ENCODE data around the gene DNAJC9.

DNAJC9 gene

GRCh38 chr10:73246646-73247508, at the start of gene DNAJC9:
Gene DNAJC9 (minus strand): TSS chr10:73247255. CDS start chr10:73247189, 66 bp downstream.
- H3K4me3 ChIP-seq (ENCODE audit: low read length), result peak within 1 kb of the TSS; percentile 88
- TF ChIP-seq CTCF (IDR thresholded peaks at IDR 0.05; ENCODE audit: low read length) (no peak), EZH2 (optimal IDR thresholded peaks at IDR 0.05; ENCODE audit: low read depth, low read length) (no peak), EZH2phosphoT487 (IDR thresholded peaks at IDR 0.05; ENCODE audit: low read length) (no peak)
- no peaks in the 10 kb centered on the region for H3K9me3 ChIP-seq (replicated peaks; ENCODE audit: insufficient read depth, low read length)
- peak within 1 kb of the TSS; percentile 95 for H3K9ac ChIP-seq (ENCODE audit: low read length)
- peaks cover 18% of the 10 kb centered on the region for H3K36me3 ChIP-seq (replicated peaks; ENCODE audit: insufficient read depth, low read length)
- H3K4me1 ChIP-seq (ENCODE audit: low read length), result peaks cover 28% of the 10 kb centered on the region
- H3K4me2 ChIP-seq (ENCODE audit: low read depth, low read length), result peak within 1 kb of the TSS; percentile 83
- H3K79me2 ChIP-seq (ENCODE audit: low read length), result peaks cover 73% of the 10 kb centered on the region
- H3K9me2 ChIP-seq (replicated peaks; ENCODE audit: insufficient read depth, low read length), result no peaks in the 10 kb centered on the region
- peak within 1 kb of the TSS; percentile 94 for H3K27ac ChIP-seq (ENCODE audit: low read length)
- peak within 1 kb of the TSS; percentile 53 for H2AFZ ChIP-seq (ENCODE audit: low read length)
- DNase-seq, result peak; percentile 95
- peaks cover 35% of the 10 kb centered on the region for H3F3A ChIP-seq (ENCODE audit: insufficient read depth, low read length)
- H4K20me1 ChIP-seq (ENCODE audit: insufficient read depth, low read length), result 0 out of 2 replicates have a peak, but pooled peaks cover 9% of the 10 kb centered on the region
- H3K27me3 ChIP-seq (replicated peaks; ENCODE audit: insufficient read depth, low read length), result no peaks in the 10 kb centered on the region

- Histone ChIP-seq H3K36me3 (replicated peaks; ENCODE audit: insufficient read depth, low read length) (no peaks in the 10 kb centered on the region), H3K4me3 (ENCODE audit: low read length) (no peak overlapping the region), H3F3A (ENCODE audit: insufficient read depth, low read length) (no peaks in the 10 kb centered on the region), H3K27ac (ENCODE audit: low read length) (no peak overlapping the region), H3K9ac (ENCODE audit: low read length) (no peak overlapping the region), H3K9me3 (replicated peaks; ENCODE audit: insufficient read depth, low read length) (no peaks in the 10 kb centered on the region), H3K9me2 (replicated peaks; ENCODE audit: insufficient read depth, low read length) (no peaks in the 10 kb centered on the region), H2AFZ (ENCODE audit: low read length) (no peak overlapping the region), H4K20me1 (ENCODE audit: insufficient read depth, low read length) (no peaks in the 10 kb centered on the region), H3K4me2 (ENCODE audit: low read depth, low read length) (no peak overlapping the region), H3K27me3 (replicated peaks; ENCODE audit: insufficient read depth, low read length) (no peaks in the 10 kb centered on the region), H3K79me2 (ENCODE audit: low read length) (no peaks in the 10 kb centered on the region), H3K4me1 (ENCODE audit: low read length) (no peaks in the 10 kb centered on the region)
- DNase-seq, result no peak
- TF ChIP-seq EZH2phosphoT487 (IDR thresholded peaks at IDR 0.05; ENCODE audit: low read length) (no peak), EZH2 (optimal IDR thresholded peaks at IDR 0.05; ENCODE audit: low read depth, low read length) (no peak), CTCF (IDR thresholded peaks at IDR 0.05; ENCODE audit: low read length) (no peak)
Measured at GRCh38 chr10:73293461-73293860, 46.4 kb upstream of the DNAJC9 start.

- TF ChIP-seq EZH2 (optimal IDR thresholded peaks at IDR 0.05; ENCODE audit: low read depth, low read length), result no peak
- no peak for TF ChIP-seq EZH2phosphoT487 (IDR thresholded peaks at IDR 0.05; ENCODE audit: low read length)
- no peak for TF ChIP-seq CTCF (IDR thresholded peaks at IDR 0.05; ENCODE audit: low read length)
- Histone ChIP-seq H3F3A (ENCODE audit: insufficient read depth, low read length) (no peaks in the 10 kb centered on the region), H3K27ac (ENCODE audit: low read length) (no peak overlapping the region), H3K9me2 (replicated peaks; ENCODE audit: insufficient read depth, low read length) (no peaks in the 10 kb centered on the region), H3K9ac (ENCODE audit: low read length) (no peak overlapping the region), H3K9me3 (replicated peaks; ENCODE audit: insufficient read depth, low read length) (no peaks in the 10 kb centered on the region), H3K4me1 (ENCODE audit: low read length) (no peaks in the 10 kb centered on the region), H3K36me3 (replicated peaks; ENCODE audit: insufficient read depth, low read length) (no peaks in the 10 kb centered on the region), H3K27me3 (replicated peaks; ENCODE audit: insufficient read depth, low read length) (no peaks in the 10 kb centered on the region), H3K4me3 (ENCODE audit: low read length) (no peak overlapping the region), H2AFZ (ENCODE audit: low read length) (no peak overlapping the region), H3K79me2 (ENCODE audit: low read length) (no peaks in the 10 kb centered on the region), H3K4me2 (ENCODE audit: low read depth, low read length) (no peak overlapping the region), H4K20me1 (ENCODE audit: insufficient read depth, low read length) (no peaks in the 10 kb centered on the region)
- no peak for DNase-seq
Measured at GRCh38 chr10:73289958-73290357, 42.9 kb upstream of the DNAJC9 start.

All from MM.1S (cell line).